Liver (tissue), 9 donors: ENCODE results near the gene MUC21. TPM values are rescaled to one million over a fixed set of nuclear protein-coding genes. Genes with fewer than 3 reads are reported as not detected.
"Not testable (repeated sequence)": the region's sequence is repeated elsewhere in the genome, so short reads cannot be mapped to it uniquely, and the experiment has no call there.

ENCODE experiments used
- DNase-seq: peaks from one replicate; pipeline ENCODE4 v3.0.0-alpha.2; 2017; ENCODE audit warnings: low spot score
- H3K27ac ChIP-seq, 2 donors: one replicate each; pipeline ENCODE4 v1.7.0; 2013; ENCODE audit warnings: inconsistent platforms in 2 of 2, low read length in 2 of 2, control low read depth in 1 of 2, low read depth in 1 of 2, mild to moderate bottlenecking in 1 of 2
- H3K27me3 ChIP-seq, 4 donors: one replicate each; pipeline versions ENCODE4 v1.6.1 to v1.7.0; 2013; ENCODE audit warnings: low read length in 3 of 4, inconsistent platforms in 1 of 4, mild to moderate bottlenecking in 1 of 4, moderate library complexity in 1 of 4; ENCODE audit not compliant: control insufficient read depth in 4 of 4, insufficient read depth in 4 of 4
- H3K36me3 ChIP-seq, 4 donors: one replicate each; pipeline versions ENCODE4 v1.6.1 to v1.7.0; 2013; ENCODE audit warnings: low read length in 3 of 4, mild to moderate bottlenecking in 3 of 4, low read depth in 1 of 4, moderate library complexity in 1 of 4; ENCODE audit not compliant: control insufficient read depth in 4 of 4, insufficient read depth in 3 of 4
- H3K4me1 ChIP-seq, 4 donors: one replicate each; pipeline versions ENCODE4 v1.6.1 to v1.7.0; 2013; ENCODE audit warnings: low read length in 3 of 4, mild to moderate bottlenecking in 3 of 4, moderate library complexity in 1 of 4; ENCODE audit not compliant: control insufficient read depth in 4 of 4, insufficient read depth in 4 of 4
- H3K4me3 ChIP-seq, 3 donors: one replicate each; pipeline versions ENCODE4 v1.6.1 to v1.7.0; 2013; ENCODE audit warnings: low read length in 3 of 3, control low read depth in 1 of 3, low read depth in 1 of 3, mild to moderate bottlenecking in 1 of 3
- H3K9ac ChIP-seq, 2 donors: one replicate each; pipeline ENCODE4 v1.7.0; 2013; ENCODE audit warnings: low read length in 2 of 2, mild to moderate bottlenecking in 2 of 2, moderate library complexity in 2 of 2, control low read depth in 1 of 2, low read depth in 1 of 2
- H3K9me3 ChIP-seq, 4 donors: one replicate each; pipeline versions ENCODE4 v1.6.1 to v1.7.0; 2013; ENCODE audit warnings: low read length in 3 of 4; ENCODE audit not compliant: control insufficient read depth in 4 of 4
- ATF3 ChIP-seq: IDR thresholded peaks from 2 replicates; pipeline ENCODE4 v1.6.1; 2016; ENCODE audit warnings: antibody characterized with exemption
- CTCF ChIP-seq: fragments of 150-350 bp; IDR thresholded peaks from 2 replicates; pipeline ENCODE4 v1.5.1; 2017; ENCODE audit warnings: improper control_type of control experiment, low read depth, low read length; ENCODE audit not compliant: missing input control
- EGR1 ChIP-seq, 2 donors: IDR thresholded peaks; 2 replicates each; pipeline ENCODE4 v1.6.1; 2016 to 2018; ENCODE audit warnings: antibody characterized with exemption in 2 of 2, low read depth in 2 of 2
- FOXA1 ChIP-seq: IDR thresholded peaks from 2 replicates; pipeline ENCODE4 v1.6.1; 2016; ENCODE audit warnings: antibody characterized with exemption
- FOXA2 ChIP-seq: IDR thresholded peaks from 2 replicates; pipeline ENCODE4 v1.6.1; 2016; ENCODE audit warnings: antibody characterized with exemption
- GABPA ChIP-seq, 2 donors: IDR thresholded peaks in 1 of 2; conservative IDR thresholded peaks in 1 of 2; 2 replicates each; pipeline ENCODE4 v1.6.1; 2016; ENCODE audit warnings: antibody characterized with exemption in 2 of 2, mild to moderate bottlenecking in 1 of 2, moderate library complexity in 1 of 2
- HNF4A ChIP-seq, 2 donors: conservative IDR thresholded peaks; 2 replicates each; pipeline ENCODE4 v1.6.1; 2016; ENCODE audit warnings: antibody characterized with exemption in 2 of 2, mild to moderate bottlenecking in 2 of 2
- HNF4G ChIP-seq: IDR thresholded peaks from 2 replicates; pipeline ENCODE4 v1.6.1; 2016; ENCODE audit warnings: antibody characterized with exemption
- JUND ChIP-seq, 2 donors: IDR thresholded peaks; 2 replicates each; pipeline ENCODE4 v1.6.1; 2016; ENCODE audit warnings: antibody characterized with exemption in 2 of 2
- MAX ChIP-seq: IDR thresholded peaks from 2 replicates; pipeline ENCODE4 v1.6.1; 2016; ENCODE audit warnings: antibody characterized with exemption
- NR2F2 ChIP-seq: IDR thresholded peaks from 2 replicates; pipeline ENCODE4 v1.6.1; 2016; ENCODE audit warnings: antibody characterized with exemption
- RAD21 ChIP-seq, 2 donors: IDR thresholded peaks; 2 replicates each; pipeline ENCODE4 v1.6.1; 2016; ENCODE audit warnings: antibody characterized with exemption in 2 of 2, mild to moderate bottlenecking in 2 of 2
- REST ChIP-seq: IDR thresholded peaks from 2 replicates; pipeline ENCODE4 v1.6.1; 2016; ENCODE audit warnings: antibody characterized with exemption, mild to moderate bottlenecking
- RXRA ChIP-seq, 2 donors: IDR thresholded peaks; 2 replicates each; pipeline ENCODE4 v1.6.1; 2017 to 2018; ENCODE audit warnings: antibody characterized with exemption in 2 of 2, mild to moderate bottlenecking in 1 of 2
- SP1 ChIP-seq: IDR thresholded peaks from 2 replicates; pipeline ENCODE4 v1.6.1; 2018; ENCODE audit warnings: antibody characterized with exemption, mild to moderate bottlenecking
- TAF1 ChIP-seq: conservative IDR thresholded peaks from 2 replicates; pipeline ENCODE4 v1.6.1; 2016; ENCODE audit warnings: antibody characterized with exemption, mild to moderate bottlenecking
- YY1 ChIP-seq: IDR thresholded peaks from 2 replicates; pipeline ENCODE4 v1.6.1; 2016; ENCODE audit warnings: antibody characterized with exemption, mild to moderate bottlenecking
- ZBTB33 ChIP-seq: IDR thresholded peaks from 2 replicates; pipeline ENCODE4 v1.6.1; 2016; ENCODE audit warnings: antibody characterized with exemption
- WGBS: extraction: QIAGEN DNeasy Blood & Tissue Kit; methylation state at CpG from one replicate; pipeline ENCODE4 v1.1.7; 2013; 5-methylcytosine and 5-hydroxymethylcytosine counted together
- polyA plus RNA-seq, 2 donors: library from polyadenylated mRNA; stranded (reverse) in 1 of 2; unstranded in 1 of 2; fragments of 200-250 nt in 1 of 2; fragments of >200 nt in 1 of 2; fragmentation: Nextera tagmentation in 1 of 2; extraction: Ambion mirVana in 1 of 2; gene quantifications; one replicate each; pipeline versions ENCODE4 v1.2.1 to v1.2.3, GENCODE V29; 2013 to 2015
- total RNA-seq, 2 donors: library from RNA; depleted of rRNA; stranded (reverse); fragments of >200 nt; gene quantifications; one replicate each; pipeline ENCODE4 v1.2.3, GENCODE V29; 2014
- donor health status: healthy.
- donor health status: healthy.
- donor health status: healthy.
- donor health status: healthy.
- donor health status: healthy.

The MUC21 gene
- total and polyA plus RNA-seq, 4 donors = 0.02 TPM; not detected in 3

GRCh38 chr6:31016659-31017299 lies 33.3 kb downstream of the MUC21 start:
- DNase-seq = no peak
- Histone ChIP-seq H3K27ac (no peak overlapping the region), H3K9me3 (peaks cover 0 to 8% (median 5%) of the 10 kb centered on the region in 4 donors), H3K36me3 (no peaks in the 10 kb centered on the region), H3K4me1 (no peaks in the 10 kb centered on the region), H3K4me3 (no peak overlapping the region), H3K9ac (no peak overlapping the region), H3K27me3 (no peaks in the 10 kb centered on the region)
- TF ChIP-seq RAD21 (IDR thresholded peaks at IDR 0.05) = no peak
- no peak for TF ChIP-seq JUND (IDR thresholded peaks at IDR 0.05)
- TF ChIP-seq FOXA1 = no peak
- TF ChIP-seq ATF3 = no peak
- TF ChIP-seq RXRA (IDR thresholded peaks at IDR 0.05) = no peak
- no peak for TF ChIP-seq ZBTB33
- no peak for TF ChIP-seq HNF4A (conservative IDR thresholded peaks at IDR 0.05)
- TF ChIP-seq FOXA2 = no peak
- no peak for TF ChIP-seq TAF1
- TF ChIP-seq GABPA (IDR thresholded peaks at IDR 0.05 in 1 of 2, conservative IDR thresholded peaks at IDR 0.05 in 1 of 2) = no peak
- TF ChIP-seq MAX = no peak
- no peak for TF ChIP-seq YY1
- no peak for TF ChIP-seq REST
- no peak for TF ChIP-seq SP1
- no peak for TF ChIP-seq HNF4G
- no peak for TF ChIP-seq NR2F2
- no peak for TF ChIP-seq CTCF
- TF ChIP-seq EGR1 (IDR thresholded peaks at IDR 0.05; ENCODE audit: low read depth in 2 of 2) = no peak
- WGBS = 87% methylated on average over 36 of the region's 36 CpGs

GRCh38 chr6:31017436-31017835 lies 33.9 kb downstream of the MUC21 start:
- WGBS = 92% methylated on average over 3 of the region's 3 CpGs
- not testable (repeated sequence) for H3K9me3 ChIP-seq, DNase-seq

More at GRCh38 chr6:31017436-31017835, 33.9 kb downstream of the MUC21 start:
- H3K4me3 ChIP-seq, H3K4me1 ChIP-seq, H3K36me3 ChIP-seq, H3K27ac ChIP-seq, H3K27me3 ChIP-seq, H3K9ac ChIP-seq: not testable (repeated sequence)
